Tibial nerve (tissue), 4 donors: Measurements from ENCODE around the gene LKAAEAR1.

Experiments
- EP300 ChIP-seq, 2 donors: sonication (generic); formaldehyde crosslinking; IDR thresholded peaks; one replicate each; pipeline ENCODE4 v1.6.1; 2017; ENCODE audit warnings: antibody characterized with exemption in 2 of 2, mild to moderate bottlenecking in 1 of 2
- POLR2A ChIP-seq, 2 donors: fragments of 450-650 bp; IDR thresholded peaks; one replicate each; pipeline ENCODE4 v1.6.1; 2017; ENCODE audit warnings: antibody characterized with exemption in 2 of 2, mild to moderate bottlenecking in 2 of 2, moderate library complexity in 2 of 2
- TF ChIP-seq, protein P1 (sequence below), 5 experiments: fragments of 200-600 bp in 3 of 5; fragments of 450-650 bp in 2 of 5; sonication (generic) in 3 of 5; IDR thresholded peaks; one replicate each; pipeline ENCODE4 v1.5.1; 2016 to 2019; ENCODE audit warnings: antibody characterized with exemption in 5 of 5, mild to moderate bottlenecking in 3 of 5, moderate library complexity in 2 of 5

DNA sequence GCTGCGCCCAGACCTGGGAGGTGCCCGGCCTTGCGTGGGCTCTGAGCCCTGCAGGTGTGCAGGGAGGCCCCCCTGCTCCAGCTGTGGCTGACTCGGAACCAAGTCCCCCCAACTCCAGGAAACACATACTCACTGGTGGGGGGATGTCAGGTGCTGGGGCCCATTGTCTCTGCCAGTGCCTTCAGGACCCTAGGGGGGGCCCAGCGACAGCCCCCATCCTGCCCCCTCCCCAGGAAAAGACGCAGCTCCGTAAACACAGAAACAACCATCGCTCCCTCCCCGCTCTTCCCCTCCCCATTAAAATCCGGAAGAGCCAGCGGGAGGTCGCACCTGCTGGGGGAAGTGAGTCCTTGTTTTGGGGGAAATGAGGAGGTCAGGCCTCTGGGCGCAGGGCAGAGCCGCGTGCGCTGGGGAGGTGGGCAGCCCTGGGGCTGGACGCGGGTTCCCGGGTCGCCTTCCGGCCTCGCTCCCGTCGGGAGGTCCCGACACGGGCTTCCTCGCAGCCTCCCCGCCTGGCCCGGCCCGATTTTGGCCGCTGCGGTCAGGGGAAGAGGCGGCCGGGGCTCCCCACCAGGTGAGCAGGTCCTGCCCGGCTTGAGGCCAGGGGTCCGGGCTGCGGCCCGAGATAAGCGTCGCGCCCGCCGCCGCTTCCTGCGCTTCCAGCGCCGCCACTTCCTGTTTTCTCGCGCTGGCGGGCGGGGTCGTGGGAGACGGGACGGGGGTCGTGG is 42.0 kb downstream of the LKAAEAR1 start:
- TF ChIP-seq, protein P1, sequence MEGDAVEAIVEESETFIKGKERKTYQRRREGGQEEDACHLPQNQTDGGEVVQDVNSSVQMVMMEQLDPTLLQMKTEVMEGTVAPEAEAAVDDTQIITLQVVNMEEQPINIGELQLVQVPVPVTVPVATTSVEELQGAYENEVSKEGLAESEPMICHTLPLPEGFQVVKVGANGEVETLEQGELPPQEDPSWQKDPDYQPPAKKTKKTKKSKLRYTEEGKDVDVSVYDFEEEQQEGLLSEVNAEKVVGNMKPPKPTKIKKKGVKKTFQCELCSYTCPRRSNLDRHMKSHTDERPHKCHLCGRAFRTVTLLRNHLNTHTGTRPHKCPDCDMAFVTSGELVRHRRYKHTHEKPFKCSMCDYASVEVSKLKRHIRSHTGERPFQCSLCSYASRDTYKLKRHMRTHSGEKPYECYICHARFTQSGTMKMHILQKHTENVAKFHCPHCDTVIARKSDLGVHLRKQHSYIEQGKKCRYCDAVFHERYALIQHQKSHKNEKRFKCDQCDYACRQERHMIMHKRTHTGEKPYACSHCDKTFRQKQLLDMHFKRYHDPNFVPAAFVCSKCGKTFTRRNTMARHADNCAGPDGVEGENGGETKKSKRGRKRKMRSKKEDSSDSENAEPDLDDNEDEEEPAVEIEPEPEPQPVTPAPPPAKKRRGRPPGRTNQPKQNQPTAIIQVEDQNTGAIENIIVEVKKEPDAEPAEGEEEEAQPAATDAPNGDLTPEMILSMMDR (IDR thresholded peaks at IDR 0.05), result no peak
- TF ChIP-seq EP300 (IDR thresholded peaks at IDR 0.05) (no peak), POLR2A (IDR thresholded peaks at IDR 0.05) (no peak)
